Thymus (tissue), 11 donors: Measurements from ENCODE around the gene CBL. TPM values are rescaled to one million over a fixed set of nuclear protein-coding genes. Genes with fewer than 3 reads are reported as not detected.

Experiments
- DNase-seq, 9 donors: peaks; one replicate each; pipeline ENCODE4 v3.0.0-alpha.2; 2013; ENCODE audit warnings: low spot score in 9 of 9, low read depth in 6 of 9, missing footprints in 1 of 9
- H3K27ac ChIP-seq, 2 donors: one replicate each; pipeline ENCODE4 v1.5.1; 2013; ENCODE audit warnings: control low read depth in 1 of 2, low read depth in 1 of 2, low read length in 1 of 2, mild to moderate bottlenecking in 1 of 2, moderate library complexity in 1 of 2
- H3K27me3 ChIP-seq, 2 donors: one replicate each; pipeline ENCODE4 v1.5.1; 2013; ENCODE audit warnings: low read length in 1 of 2; ENCODE audit not compliant: control insufficient read depth in 2 of 2, insufficient read depth in 1 of 2
- H3K36me3 ChIP-seq, 2 donors: one replicate each; pipeline ENCODE4 v1.5.1; 2013; ENCODE audit warnings: low read length in 1 of 2, mild to moderate bottlenecking in 1 of 2, moderate library complexity in 1 of 2; ENCODE audit not compliant: control insufficient read depth in 2 of 2, insufficient read depth in 2 of 2
- H3K4me1 ChIP-seq, 2 donors: one replicate each; pipeline ENCODE4 v1.5.1; 2013; ENCODE audit warnings: low read length in 2 of 2; ENCODE audit not compliant: control insufficient read depth in 2 of 2, insufficient read depth in 2 of 2
- H3K4me3 ChIP-seq, 2 donors: one replicate each; pipeline ENCODE4 v1.5.1; 2013; ENCODE audit warnings: low read length in 2 of 2, control low read depth in 1 of 2, mild to moderate bottlenecking in 1 of 2
- H3K9me3 ChIP-seq, 2 donors: one replicate each; pipeline ENCODE4 v1.5.1; 2013; ENCODE audit warnings: low read length in 1 of 2, mild to moderate bottlenecking in 1 of 2; ENCODE audit not compliant: control insufficient read depth in 2 of 2, insufficient read depth in 1 of 2
- WGBS: extraction: QIAGEN DNeasy Blood & Tissue Kit; methylation state at CpG from one replicate; pipeline ENCODE4 v1.1.7; 2013; 5-methylcytosine and 5-hydroxymethylcytosine counted together
- polyA plus RNA-seq: library from polyadenylated mRNA; stranded (reverse); fragments of 200-250 nt; gene quantifications from one replicate; pipeline ENCODE4 v1.2.3, GENCODE V29; 2013
- total RNA-seq: library from RNA; stranded (reverse); fragments of 120-200 nt; gene quantifications from one replicate; pipeline ENCODE4 v1.2.4, GENCODE V29; 2013
- donor health status: healthy.

CBL gene
- total and polyA plus RNA-seq, 2 donors = 9.2 to 21.9 TPM

DNA sequence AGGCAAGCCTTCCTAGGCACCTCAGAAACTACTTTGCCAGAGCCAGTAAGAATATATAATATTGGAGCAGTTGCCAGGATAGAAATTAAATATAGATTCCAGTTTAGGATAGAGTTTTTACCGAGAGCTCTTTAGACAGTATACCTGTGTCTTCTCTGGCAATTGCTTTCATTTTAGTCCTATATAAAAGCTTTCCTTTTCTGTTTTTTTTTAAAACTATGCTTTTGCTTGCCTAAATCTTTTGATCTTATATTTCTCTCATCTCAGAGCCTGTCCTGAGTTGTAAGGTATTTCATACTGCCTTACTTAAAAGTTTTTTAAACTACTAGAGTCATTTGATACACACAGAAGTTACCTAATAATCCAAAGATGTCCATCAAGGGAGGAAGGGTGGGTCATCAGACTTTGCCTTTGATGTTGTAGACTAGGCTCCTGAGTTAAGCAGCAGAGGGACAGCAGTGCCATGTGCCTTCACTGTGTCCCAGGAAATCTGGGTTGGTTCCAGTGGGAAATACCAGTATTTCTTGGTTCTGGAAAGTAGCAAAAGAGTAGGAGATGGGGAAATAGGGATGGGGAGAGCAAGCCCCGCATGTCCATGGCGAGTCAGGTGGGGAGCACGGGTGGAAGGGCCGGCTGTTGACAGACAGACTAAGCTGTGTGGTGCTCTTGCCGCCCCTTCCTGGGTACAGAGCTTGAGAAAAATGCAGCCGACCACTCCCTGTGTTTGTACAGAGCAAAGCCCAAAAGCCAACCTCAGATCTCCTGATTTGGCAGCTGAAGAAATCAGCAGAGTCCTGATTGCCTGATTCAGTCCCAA is 99.6 kb downstream of the CBL start:
- H3K27me3 ChIP-seq = no peaks in the 10 kb centered on the region
- H3K9me3 ChIP-seq = peaks cover 0 to 6% of the 10 kb centered on the region in 2 donors
- peak overlapping the region; percentile 72 to 87 for H3K27ac ChIP-seq
- peak in 1 of 9 donors; percentile 40 for DNase-seq
- H3K4me3 ChIP-seq = no peak overlapping the region
- WGBS = 83% methylated on average over 7 of the region's 7 CpGs
- peaks cover 24 to 49% of the 10 kb centered on the region in 2 donors for H3K36me3 ChIP-seq
- peaks cover 41 to 46% of the 10 kb centered on the region in 2 donors for H3K4me1 ChIP-seq

DNA sequence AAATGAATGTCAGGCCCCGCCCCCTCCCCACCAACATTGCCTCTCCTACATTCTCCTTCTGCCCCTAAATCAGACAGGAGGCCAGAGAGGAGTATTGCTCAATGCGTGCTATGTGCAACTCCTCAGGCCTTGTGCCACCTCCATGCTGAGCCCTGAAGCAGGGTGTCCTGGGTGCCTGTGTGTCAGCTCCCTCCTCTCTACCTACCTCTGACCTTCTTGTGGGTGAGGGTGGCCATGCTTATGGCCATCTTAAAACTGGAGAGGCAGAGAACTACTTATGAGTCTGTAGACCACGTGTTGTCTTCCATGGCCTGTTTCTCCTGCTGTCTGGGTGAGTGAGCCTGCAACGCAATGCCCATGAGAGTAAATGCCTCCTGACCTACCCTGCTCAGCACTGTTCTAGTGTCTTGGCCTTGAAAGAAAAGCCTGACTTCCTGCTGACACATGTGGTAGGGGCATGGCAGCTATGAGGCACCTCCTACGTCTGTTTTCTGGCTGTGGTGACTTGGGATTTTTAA is 100.3 kb downstream of the CBL start:
- H3K4me3 ChIP-seq = no peak overlapping the region
- peaks cover 31 to 43% of the 10 kb centered on the region in 2 donors for H3K36me3 ChIP-seq
- peaks cover 0 to 6% of the 10 kb centered on the region in 2 donors for H3K9me3 ChIP-seq
- 59% methylated on average over 5 of the region's 5 CpGs for WGBS
- no peaks in the 10 kb centered on the region for H3K27me3 ChIP-seq
- H3K27ac ChIP-seq = peak overlapping the region; percentile 72 to 87
- H3K4me1 ChIP-seq = peaks cover 37 to 46% of the 10 kb centered on the region in 2 donors
- peak in 4 of 9 donors; percentile 54 to 80 (median 66) for DNase-seq

DNA sequence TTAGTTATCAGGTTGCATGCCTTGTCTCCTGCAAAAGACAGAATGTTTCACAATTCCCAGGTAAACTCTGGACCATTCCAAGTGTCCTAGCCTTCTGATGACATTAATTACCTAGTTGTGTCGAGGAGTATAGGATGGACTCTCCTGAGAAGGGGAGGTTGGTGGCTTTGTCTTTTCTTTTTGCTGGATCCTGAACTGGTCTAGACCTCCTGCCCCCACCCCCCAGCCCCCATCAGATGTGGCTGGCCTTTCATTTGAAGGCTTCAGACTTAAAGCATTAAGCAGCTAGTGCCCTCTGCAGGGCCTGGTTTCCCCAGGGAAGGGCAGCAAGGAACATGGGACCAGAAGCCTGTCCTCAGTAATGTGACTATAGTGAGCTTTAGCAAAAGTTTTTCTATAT is 101.1 kb downstream of the CBL start:
- Histone ChIP-seq H3K27me3 (peaks cover 0 to 2% of the 10 kb centered on the region in 2 donors), H3K9me3 (peaks cover 0 to 6% of the 10 kb centered on the region in 2 donors), H3K4me1 (peaks cover 31 to 39% of the 10 kb centered on the region in 2 donors), H3K27ac (peak overlapping the region; percentile 72 to 73), H3K4me3 (no peak overlapping the region), H3K36me3 (peaks cover 31 to 40% of the 10 kb centered on the region in 2 donors)
- WGBS = 62% methylated on average over 1 of the region's 1 CpG
- DNase-seq = no peak

DNA sequence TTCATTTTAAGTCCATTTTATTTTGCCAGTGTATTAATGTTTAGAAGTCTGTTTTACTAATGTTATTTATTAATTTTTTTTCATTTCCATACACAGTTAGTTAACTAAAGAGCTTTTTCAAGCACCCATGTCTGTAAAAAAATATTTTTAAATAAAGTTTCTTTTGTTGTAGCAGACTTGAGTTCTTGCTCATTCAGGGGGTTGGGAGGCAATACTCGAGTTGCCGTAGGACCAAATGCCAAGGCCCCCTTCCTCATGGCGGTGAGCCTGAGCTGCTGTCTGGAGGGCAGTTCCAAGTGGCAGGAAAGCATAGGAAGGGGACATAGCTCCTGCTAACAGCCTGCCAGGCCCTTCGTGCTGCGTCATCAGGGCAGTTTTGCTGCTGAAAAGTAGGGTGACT is 101.8 kb downstream of the CBL start:
- H3K27me3 ChIP-seq = peaks cover 0 to 2% of the 10 kb centered on the region in 2 donors
- no peak overlapping the region for H3K4me3 ChIP-seq
- H3K9me3 ChIP-seq = peaks cover 0 to 6% of the 10 kb centered on the region in 2 donors
- WGBS = 97% methylated on average over 5 of the region's 5 CpGs
- peaks cover 27 to 32% of the 10 kb centered on the region in 2 donors for H3K36me3 ChIP-seq
- H3K4me1 ChIP-seq = peaks cover 27 to 34% of the 10 kb centered on the region in 2 donors
- no peak overlapping the region for H3K27ac ChIP-seq
- DNase-seq = no peak

DNA sequence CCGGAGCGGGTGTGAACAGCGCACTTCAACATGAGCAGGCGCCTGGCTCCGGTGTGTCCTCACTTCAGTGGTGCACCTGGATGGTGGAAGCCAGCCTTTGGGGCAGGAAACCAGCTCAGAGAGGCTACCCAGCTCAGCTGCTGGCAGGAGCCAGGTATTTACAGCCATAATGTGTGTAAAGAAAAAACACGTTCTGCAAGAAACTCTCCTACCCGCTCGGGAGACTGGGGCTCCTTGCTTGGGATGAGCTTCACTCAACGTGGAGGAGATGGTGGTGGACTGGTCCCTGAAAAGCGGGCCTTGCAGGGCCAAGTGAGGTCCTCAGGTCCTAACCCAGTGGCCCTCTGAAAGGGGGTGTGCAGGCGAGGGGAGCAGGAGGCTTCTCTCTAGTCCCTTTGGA is 103.3 kb downstream of the CBL start:
- WGBS = 93% methylated on average over 11 of the region's 11 CpGs
- H3K27ac ChIP-seq = no peak overlapping the region
- peaks cover 0 to 3% of the 10 kb centered on the region in 2 donors for H3K27me3 ChIP-seq
- H3K4me3 ChIP-seq = no peak overlapping the region
- H3K36me3 ChIP-seq = peaks cover 14 to 18% of the 10 kb centered on the region in 2 donors
- DNase-seq = peak in 1 of 9 donors; percentile 24
- H3K4me1 ChIP-seq = peaks cover 27 to 38% of the 10 kb centered on the region in 2 donors
- peaks cover 0 to 7% of the 10 kb centered on the region in 2 donors for H3K9me3 ChIP-seq

DNA sequence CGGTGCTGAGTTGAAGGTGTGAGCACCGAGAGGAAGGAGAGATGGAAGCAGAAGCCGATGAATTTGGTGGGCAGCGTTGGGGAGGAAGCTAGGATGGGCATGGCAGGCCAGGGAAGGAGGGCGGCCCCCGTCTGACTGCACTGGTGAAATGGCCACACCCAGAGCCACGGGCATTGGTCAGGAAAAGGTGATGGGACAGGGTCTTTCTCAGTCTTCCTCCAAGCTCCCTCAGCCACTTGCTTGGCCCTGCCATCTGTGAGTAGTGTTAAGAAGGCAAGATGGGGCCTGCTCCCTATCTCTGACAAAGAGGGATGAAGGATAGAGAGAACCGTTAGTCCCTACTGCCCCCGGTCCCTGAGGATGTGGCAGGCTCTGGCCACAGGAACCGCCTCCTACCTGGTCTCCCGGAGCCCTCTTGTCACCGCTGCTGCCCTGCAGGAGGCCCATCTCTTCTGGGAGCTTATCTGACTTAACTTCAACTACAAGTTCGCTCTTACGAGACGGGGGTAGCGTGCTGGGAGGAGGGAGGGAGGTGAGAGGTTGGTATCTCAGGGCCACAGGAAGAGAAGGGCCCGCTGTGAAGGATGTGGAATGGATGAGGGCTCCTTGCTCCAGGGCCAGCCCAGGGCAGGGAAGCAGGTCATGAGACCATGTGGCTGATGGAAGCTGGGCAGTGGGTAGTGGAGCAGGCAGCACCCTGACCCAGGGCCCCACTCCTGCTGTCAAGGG is 104.0 kb downstream of the CBL start:
- Histone ChIP-seq H3K4me3 (no peak overlapping the region), H3K36me3 (peaks cover 14 to 18% of the 10 kb centered on the region in 2 donors), H3K4me1 (peaks cover 29 to 39% of the 10 kb centered on the region in 2 donors), H3K9me3 (peaks cover 0 to 12% of the 10 kb centered on the region in 2 donors), H3K27me3 (peaks cover 0 to 9% of the 10 kb centered on the region in 2 donors), H3K27ac (no peak overlapping the region)
- DNase-seq = no peak
- WGBS = 97% methylated on average over 17 of the region's 17 CpGs

DNA sequence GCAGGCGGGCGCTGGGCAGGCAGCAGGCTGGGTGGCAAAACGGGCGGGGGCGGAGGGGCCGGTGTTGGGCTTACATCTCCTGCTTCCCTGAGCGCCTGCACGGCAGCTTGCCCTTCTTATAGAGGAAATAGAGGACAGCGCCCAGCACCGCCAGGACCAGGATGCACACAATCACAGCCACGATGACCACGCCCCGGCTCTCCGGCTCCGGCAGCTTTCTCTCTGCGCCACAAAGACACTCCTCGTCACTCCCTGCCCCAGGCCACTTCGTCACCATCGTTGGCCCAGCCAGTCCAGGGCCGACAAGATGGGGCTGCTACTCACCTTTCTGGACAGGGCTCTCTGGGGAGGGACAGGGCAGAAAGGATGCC is 104.5 kb downstream of the CBL start:
- Histone ChIP-seq H3K36me3 (peaks cover 14 to 18% of the 10 kb centered on the region in 2 donors), H3K9me3 (peaks cover 0 to 16% of the 10 kb centered on the region in 2 donors), H3K27me3 (peaks cover 3 to 14% of the 10 kb centered on the region in 2 donors), H3K4me1 (peaks cover 25 to 39% of the 10 kb centered on the region in 2 donors), H3K27ac (no peak overlapping the region), H3K4me3 (no peak overlapping the region)
- no peak for DNase-seq
- WGBS = 94% methylated on average over 20 of the region's 20 CpGs

DNA sequence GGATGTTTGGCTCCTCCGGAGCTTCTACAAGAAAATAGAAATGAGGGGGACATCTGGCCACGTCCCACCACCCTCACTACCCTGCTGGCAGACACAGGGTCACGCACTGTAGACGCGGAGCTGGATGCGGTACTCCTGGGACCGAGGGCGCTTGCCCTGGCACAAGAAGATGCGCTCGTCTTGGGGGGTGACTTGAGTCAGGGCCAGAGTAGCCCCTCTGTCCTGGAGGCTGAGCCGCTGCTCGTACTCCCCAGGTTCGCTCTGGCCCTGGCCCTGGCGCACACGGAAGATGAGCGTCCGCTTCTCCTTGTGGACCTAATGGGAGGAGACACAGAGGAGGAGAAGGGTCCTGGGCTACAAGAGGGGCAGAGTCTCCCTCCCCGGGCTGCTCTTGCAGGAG is 108.6 kb downstream of the CBL start:
- peaks cover 26 to 56% of the 10 kb centered on the region in 2 donors for H3K4me1 ChIP-seq

More for the DNA sequence above, 108.6 kb downstream of the CBL start:
- Histone ChIP-seq H3K36me3 (peaks cover 6 to 10% of the 10 kb centered on the region in 2 donors), H3K27me3 (peaks cover 37 to 55% of the 10 kb centered on the region in 2 donors), H3K9me3 (peaks cover 0 to 19% of the 10 kb centered on the region in 2 donors), H3K27ac (no peak overlapping the region), H3K4me3 (peak overlapping the region; percentile 33 to 59)
- WGBS = 82% methylated on average over 18 of the region's 18 CpGs
- no peak for DNase-seq
